Lower leg skin (tissue), 3 donors: ENCODE data around the gene TRIM71.

Experiments
- CTCF ChIP-seq, 3 donors: fragments of 450-650 bp; IDR thresholded peaks; one replicate each; pipeline ENCODE4 v1.5.1; 2016; ENCODE audit warnings: antibody characterized with exemption in 3 of 3, mild to moderate bottlenecking in 3 of 3, moderate library complexity in 2 of 3
- POLR2A ChIP-seq, 2 donors: fragments of 450-650 bp; IDR thresholded peaks; one replicate each; pipeline ENCODE4 v1.6.1; 2016 to 2017; ENCODE audit warnings: antibody characterized with exemption in 2 of 2, mild to moderate bottlenecking in 1 of 2, moderate library complexity in 1 of 2

GRCh38 chr3:32815841-32816438 is 1.9 kb upstream of the TRIM71 start:
- TF ChIP-seq CTCF (IDR thresholded peaks at IDR 0.05) (no peak), POLR2A (IDR thresholded peaks at IDR 0.05) (no peak)
